Measurements from ENCODE around the gene IVL.

Gene IVL

DNA sequence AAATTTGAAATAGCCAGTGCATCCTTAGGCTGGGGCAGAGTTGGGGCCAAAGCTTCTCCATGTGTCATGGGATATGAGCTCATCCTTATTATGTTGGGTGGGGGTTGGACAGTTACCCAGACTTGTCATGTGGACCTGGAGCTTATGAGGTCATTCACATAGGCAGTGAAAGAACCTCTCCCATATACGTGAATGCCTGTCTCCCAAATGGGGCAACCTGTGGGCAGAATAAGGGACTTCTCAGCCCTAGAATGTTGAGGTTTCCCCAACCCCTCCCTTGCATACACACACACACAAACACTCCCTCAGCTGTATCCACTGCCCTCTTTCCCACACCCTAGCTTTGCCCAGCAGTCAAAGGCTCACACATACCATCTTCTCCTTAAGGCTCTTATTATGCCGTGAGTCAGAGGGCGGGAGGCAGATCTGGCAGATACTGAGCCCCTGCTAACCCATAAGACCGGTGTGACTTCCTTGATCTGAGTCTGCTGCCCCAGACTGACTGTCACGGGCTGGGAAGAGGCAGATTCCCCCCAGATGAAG lies 2.3 kb upstream of the IVL start:
- Mint-ChIP-seq H3K4me3 (no peak overlapping the region), H3K4me1 (ENCODE audit: low read depth) (no peaks in the 10 kb centered on the region), H3K9me3 (no peaks in the 10 kb centered on the region), H3K27me3 (ENCODE audit: low read depth) (peaks cover 2% of the 10 kb centered on the region), H3K27ac (no peak overlapping the region), H3K36me3 (ENCODE audit: low read depth) (no peaks in the 10 kb centered on the region)
- no peak for DNase-seq (ENCODE audit: low spot score)

DNA sequence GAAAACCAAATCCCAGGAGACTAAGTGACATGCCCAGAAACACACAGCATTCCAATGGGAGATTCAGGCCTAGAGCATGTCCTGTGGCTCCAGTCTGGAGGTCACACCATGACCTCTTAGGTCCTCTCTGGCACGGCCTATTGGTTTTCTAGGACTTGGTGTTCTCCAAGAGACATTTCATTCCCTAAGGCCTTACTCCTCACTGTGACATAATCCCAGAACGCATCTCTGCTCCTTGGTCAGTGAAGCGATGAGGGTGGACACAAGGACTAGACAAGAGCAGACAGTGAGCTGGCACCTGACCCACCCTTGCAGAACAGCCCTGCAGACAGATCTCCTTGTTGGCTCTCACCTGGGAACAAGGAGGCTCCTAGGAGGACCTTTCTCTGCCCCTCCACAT lies 860 bp downstream of the IVL start:
- no peak overlapping the region for H3K4me3 Mint-ChIP-seq
- no peaks in the 10 kb centered on the region for H3K36me3 Mint-ChIP-seq (ENCODE audit: low read depth)
- no peaks in the 10 kb centered on the region for H3K9me3 Mint-ChIP-seq
- H3K27ac Mint-ChIP-seq = no peak overlapping the region
- peaks cover 7% of the 10 kb centered on the region for H3K27me3 Mint-ChIP-seq (ENCODE audit: low read depth)
- DNase-seq (ENCODE audit: low spot score) = no peak
- no peaks in the 10 kb centered on the region for H3K4me1 Mint-ChIP-seq (ENCODE audit: low read depth)

DNA sequence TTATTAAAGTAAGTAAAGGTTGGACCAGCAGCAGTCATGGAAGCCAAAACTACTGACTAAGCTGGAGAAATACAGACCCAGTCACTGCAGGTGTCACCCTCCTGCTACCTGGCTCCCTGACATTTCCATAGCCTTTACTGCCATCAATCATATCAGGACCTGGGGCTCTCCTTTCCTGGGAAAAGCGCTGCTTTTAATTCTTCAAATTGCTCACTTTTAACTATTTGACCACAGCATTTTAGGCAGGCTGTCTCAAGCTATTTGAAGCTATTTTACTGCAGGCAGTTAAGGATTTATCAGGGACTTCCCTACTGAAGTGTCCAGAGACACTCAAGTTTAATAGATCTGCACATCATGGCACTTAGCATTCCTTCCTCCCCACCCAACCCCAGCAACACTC lies 4.1 kb downstream of the IVL start:
- no peaks in the 10 kb centered on the region for H3K4me1 Mint-ChIP-seq (ENCODE audit: low read depth)
- no peaks in the 10 kb centered on the region for H3K9me3 Mint-ChIP-seq
- H3K36me3 Mint-ChIP-seq (ENCODE audit: low read depth) = no peaks in the 10 kb centered on the region
- peaks cover 21% of the 10 kb centered on the region for H3K27me3 Mint-ChIP-seq (ENCODE audit: low read depth)
- no peak overlapping the region for H3K4me3 Mint-ChIP-seq
- DNase-seq (ENCODE audit: low spot score) = no peak
- no peak overlapping the region for H3K27ac Mint-ChIP-seq

GRCh38 chr1:152912900-152913299 lies 4.6 kb downstream of the IVL start:
- no peaks in the 10 kb centered on the region for H3K4me1 Mint-ChIP-seq (ENCODE audit: low read depth)
- H3K9me3 Mint-ChIP-seq = no peaks in the 10 kb centered on the region
- DNase-seq (ENCODE audit: low spot score) = no peak
- H3K4me3 Mint-ChIP-seq = no peak overlapping the region
- H3K27me3 Mint-ChIP-seq (ENCODE audit: low read depth) = peaks cover 21% of the 10 kb centered on the region
- H3K27ac Mint-ChIP-seq = no peak overlapping the region
- H3K36me3 Mint-ChIP-seq (ENCODE audit: low read depth) = no peaks in the 10 kb centered on the region

GRCh38 chr1:152917794-152918193 lies 9.4 kb downstream of the IVL start:
- peaks cover 17% of the 10 kb centered on the region for H3K27me3 Mint-ChIP-seq (ENCODE audit: low read depth)
- no peaks in the 10 kb centered on the region for H3K4me1 Mint-ChIP-seq (ENCODE audit: low read depth)
- DNase-seq (ENCODE audit: low spot score) = no peak
- H3K27ac Mint-ChIP-seq = no peak overlapping the region
- H3K9me3 Mint-ChIP-seq = no peaks in the 10 kb centered on the region
- no peak overlapping the region for H3K4me3 Mint-ChIP-seq
- no peaks in the 10 kb centered on the region for H3K36me3 Mint-ChIP-seq (ENCODE audit: low read depth)

- no peaks in the 10 kb centered on the region for H3K9me3 Mint-ChIP-seq
- peaks cover 17% of the 10 kb centered on the region for H3K27me3 Mint-ChIP-seq (ENCODE audit: low read depth)
- no peak for DNase-seq (ENCODE audit: low spot score)
- no peak overlapping the region for H3K27ac Mint-ChIP-seq
- no peaks in the 10 kb centered on the region for H3K4me1 Mint-ChIP-seq (ENCODE audit: low read depth)
- no peaks in the 10 kb centered on the region for H3K36me3 Mint-ChIP-seq (ENCODE audit: low read depth)
- no peak overlapping the region for H3K4me3 Mint-ChIP-seq
Observed at GRCh38 chr1:152919071-152919470, 10.7 kb downstream of the IVL start.

- Mint-ChIP-seq H3K27ac (no peak overlapping the region), H3K27me3 (ENCODE audit: low read depth) (no peaks in the 10 kb centered on the region), H3K36me3 (ENCODE audit: low read depth) (no peaks in the 10 kb centered on the region), H3K9me3 (no peaks in the 10 kb centered on the region), H3K4me1 (ENCODE audit: low read depth) (no peaks in the 10 kb centered on the region), H3K4me3 (no peak overlapping the region)
- no peak for DNase-seq (ENCODE audit: low spot score)
Observed at GRCh38 chr1:152924191-152924590, 15.8 kb downstream of the IVL start.

DNA sequence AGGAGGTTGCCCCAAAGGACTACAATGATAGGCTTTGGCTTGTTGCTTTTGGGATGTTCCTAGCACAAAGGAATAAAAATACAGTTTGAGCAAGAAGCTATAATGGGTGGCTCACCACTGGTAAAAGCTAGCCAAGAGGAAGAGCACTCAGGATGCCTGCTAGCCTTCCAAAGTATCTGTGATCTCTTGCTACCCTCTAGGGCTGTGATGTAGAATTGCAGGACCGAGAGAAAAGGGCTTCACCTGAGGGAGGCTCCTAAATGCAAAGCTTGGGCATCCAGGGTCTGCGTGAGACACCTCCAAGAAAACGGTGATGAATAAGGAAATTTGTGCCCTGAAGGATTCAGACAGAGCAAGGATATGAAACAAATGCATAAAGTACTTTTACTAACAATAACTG lies 17.7 kb downstream of the IVL start:
- DNase-seq (ENCODE audit: low spot score) = no peak
- no peak overlapping the region for H3K4me3 Mint-ChIP-seq
- H3K27me3 Mint-ChIP-seq (ENCODE audit: low read depth) = no peaks in the 10 kb centered on the region
- H3K9me3 Mint-ChIP-seq = no peaks in the 10 kb centered on the region
- H3K4me1 Mint-ChIP-seq (ENCODE audit: low read depth) = no peaks in the 10 kb centered on the region
- no peaks in the 10 kb centered on the region for H3K36me3 Mint-ChIP-seq (ENCODE audit: low read depth)
- H3K27ac Mint-ChIP-seq = no peak overlapping the region

- H3K27me3 Mint-ChIP-seq (ENCODE audit: low read depth) = no peaks in the 10 kb centered on the region
- H3K9me3 Mint-ChIP-seq = no peaks in the 10 kb centered on the region
- H3K27ac Mint-ChIP-seq = no peak overlapping the region
- H3K4me1 Mint-ChIP-seq (ENCODE audit: low read depth) = no peaks in the 10 kb centered on the region
- no peaks in the 10 kb centered on the region for H3K36me3 Mint-ChIP-seq (ENCODE audit: low read depth)
- H3K4me3 Mint-ChIP-seq = no peak overlapping the region
- DNase-seq (ENCODE audit: low spot score) = no peak
Observed at GRCh38 chr1:152928671-152929070, 20.3 kb downstream of the IVL start.

GRCh38 chr1:152932170-152932811 lies 23.9 kb downstream of the IVL start:
- Mint-ChIP-seq H3K4me3 (no peak overlapping the region), H3K4me1 (ENCODE audit: low read depth) (no peaks in the 10 kb centered on the region), H3K9me3 (no peaks in the 10 kb centered on the region), H3K27ac (no peak overlapping the region), H3K36me3 (ENCODE audit: low read depth) (no peaks in the 10 kb centered on the region), H3K27me3 (ENCODE audit: low read depth) (no peaks in the 10 kb centered on the region)
- DNase-seq (ENCODE audit: low spot score) = no peak

GRCh38 chr1:152933196-152933595 lies 24.9 kb downstream of the IVL start:
- no peak for DNase-seq (ENCODE audit: low spot score)
- no peaks in the 10 kb centered on the region for H3K27me3 Mint-ChIP-seq (ENCODE audit: low read depth)

DNA sequence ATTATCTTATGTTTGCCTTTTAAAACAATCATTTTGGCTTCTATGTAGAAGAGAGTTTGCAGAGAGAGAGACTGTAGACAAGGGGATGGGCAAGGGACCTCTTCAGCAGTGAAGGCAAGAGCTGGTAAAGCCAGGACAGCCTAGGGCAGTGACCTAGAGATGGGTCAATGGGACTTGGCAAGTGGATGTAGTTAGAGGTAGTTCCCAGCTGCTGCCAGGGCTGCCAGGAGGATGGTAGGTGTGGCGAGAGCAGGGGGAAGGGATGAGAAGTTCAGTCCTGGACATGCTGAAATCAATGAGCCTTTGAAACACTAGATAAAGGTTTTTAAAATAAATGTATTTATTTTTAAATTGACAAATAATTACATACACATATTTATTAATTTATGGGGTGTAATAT lies 32.3 kb downstream of the IVL start:
- Mint-ChIP-seq H3K9me3 (no peaks in the 10 kb centered on the region), H3K27me3 (ENCODE audit: low read depth) (no peaks in the 10 kb centered on the region), H3K4me3 (no peak overlapping the region), H3K4me1 (ENCODE audit: low read depth) (no peaks in the 10 kb centered on the region), H3K27ac (no peak overlapping the region), H3K36me3 (ENCODE audit: low read depth) (no peaks in the 10 kb centered on the region)
- no peak for DNase-seq (ENCODE audit: low spot score)

More at GRCh38 chr1:152933196-152933595, 24.9 kb downstream of the IVL start:
- Mint-ChIP-seq H3K9me3 (no peaks in the 10 kb centered on the region), H3K4me3 (no peak overlapping the region), H3K4me1 (ENCODE audit: low read depth) (no peaks in the 10 kb centered on the region), H3K27ac (no peak overlapping the region), H3K36me3 (ENCODE audit: low read depth) (no peaks in the 10 kb centered on the region)

GRCh38 chr1:152941037-152941711 lies 32.8 kb downstream of the IVL start:
- H3K9me3 Mint-ChIP-seq = no peaks in the 10 kb centered on the region
- no peaks in the 10 kb centered on the region for H3K4me1 Mint-ChIP-seq (ENCODE audit: low read depth)
- H3K4me3 Mint-ChIP-seq = no peak overlapping the region
- H3K36me3 Mint-ChIP-seq (ENCODE audit: low read depth) = no peaks in the 10 kb centered on the region
- no peak for DNase-seq (ENCODE audit: low spot score)
- no peaks in the 10 kb centered on the region for H3K27me3 Mint-ChIP-seq (ENCODE audit: low read depth)
- H3K27ac Mint-ChIP-seq = no peak overlapping the region

DNA sequence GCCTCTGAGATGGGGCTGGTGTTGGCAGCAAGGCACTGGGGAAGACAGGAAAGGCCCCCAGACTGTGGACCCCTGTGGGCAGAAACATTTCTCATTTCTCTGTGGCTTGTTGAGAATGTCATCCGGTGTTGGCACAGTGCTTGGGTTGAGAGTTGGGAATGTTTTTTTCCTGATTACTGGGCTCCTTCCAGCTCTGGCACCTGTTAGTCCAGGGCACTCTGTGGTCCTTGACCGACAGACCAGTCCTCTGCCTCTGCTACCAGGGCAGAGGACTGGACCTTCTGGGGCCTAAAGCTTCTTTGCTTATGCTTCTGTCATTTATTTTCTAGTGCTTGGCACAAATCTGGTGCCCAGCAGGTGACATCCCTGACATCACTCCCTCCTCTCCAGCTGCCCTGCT lies 33.8 kb downstream of the IVL start:
- no peak for DNase-seq (ENCODE audit: low spot score)
- Mint-ChIP-seq H3K27ac (no peak overlapping the region), H3K27me3 (ENCODE audit: low read depth) (no peaks in the 10 kb centered on the region), H3K4me3 (no peak overlapping the region), H3K4me1 (ENCODE audit: low read depth) (no peaks in the 10 kb centered on the region), H3K36me3 (ENCODE audit: low read depth) (no peaks in the 10 kb centered on the region), H3K9me3 (no peaks in the 10 kb centered on the region)

GRCh38 chr1:152946248-152946647 lies 37.9 kb downstream of the IVL start:
- no peak overlapping the region for H3K4me3 Mint-ChIP-seq
- no peaks in the 10 kb centered on the region for H3K9me3 Mint-ChIP-seq
- H3K27ac Mint-ChIP-seq = no peak overlapping the region
- no peaks in the 10 kb centered on the region for H3K4me1 Mint-ChIP-seq (ENCODE audit: low read depth)
- no peaks in the 10 kb centered on the region for H3K27me3 Mint-ChIP-seq (ENCODE audit: low read depth)
- no peaks in the 10 kb centered on the region for H3K36me3 Mint-ChIP-seq (ENCODE audit: low read depth)
- DNase-seq (ENCODE audit: low spot score) = no peak

Data from T-helper 2 cell treated with Interferon-gamma antibody and Interleukin-4, amounts not matched to agents 5 μg/mL and 100 μg/mL, for 36 hours (primary cell).